ENCODE results near the gene RBMXL3. TPM values are rescaled to one million over a fixed set of nuclear protein-coding genes. Genes with fewer than 3 reads are reported as not detected.
"Not testable (repeated sequence)": the region's sequence is repeated elsewhere in the genome, so short reads cannot be mapped to it uniquely, and the experiment has no call there.

RBMXL3 gene
- total RNA-seq, 2 experiments from 2014 or later = not detected

- Mint-ChIP-seq H3K27ac (no peak overlapping the region), H3K27me3 (no peaks in the 10 kb centered on the region), H3K4me3 (no peak overlapping the region), H3K4me1 (no peaks in the 10 kb centered on the region), H3K9me3 (ENCODE audit: low read depth) (no peaks in the 10 kb centered on the region), H3K36me3 (ENCODE audit: low read depth) (no peaks in the 10 kb centered on the region)
- CTCF ChIA-PET = no interaction called here
- DNase-seq (no peak), ATAC-seq (no peak)
- POLR2A ChIA-PET = no interaction called here
- intact Hi-C loops (cut with DNase I, micrococcal nuclease) = no loop called here
These were observed 3.1 kb downstream of the RBMXL3 start for GRCh38 chrX:115192244-115192700.

- no peak overlapping the region for H3K27ac Mint-ChIP-seq
- DNase-seq = no peak
- H3K4me1 Mint-ChIP-seq = no peaks in the 10 kb centered on the region
- H3K27me3 Mint-ChIP-seq = no peaks in the 10 kb centered on the region
- no peak for ATAC-seq
- peaks cover 9% of the 10 kb centered on the region for H3K9me3 Mint-ChIP-seq (ENCODE audit: low read depth)
- POLR2A ChIA-PET = no interaction called here
- H3K4me3 Mint-ChIP-seq = no peak overlapping the region
- H3K36me3 Mint-ChIP-seq (ENCODE audit: low read depth) = no peaks in the 10 kb centered on the region
- intact Hi-C loops (cut with DNase I, micrococcal nuclease) = no loop called here
- CTCF ChIA-PET = no interaction called here
These were observed 14.8 kb downstream of the RBMXL3 start for GRCh38 chrX:115204040-115204439.

GRCh38 chrX:115209547-115209946, 20.3 kb downstream of the RBMXL3 start:
- intact Hi-C loops (cut with DNase I, micrococcal nuclease); DNase-seq; H3K4me1 Mint-ChIP-seq; CTCF ChIA-PET; POLR2A ChIA-PET; H3K36me3 Mint-ChIP-seq (ENCODE audit: low read depth); H3K27me3 Mint-ChIP-seq; H3K9me3 Mint-ChIP-seq (ENCODE audit: low read depth); H3K27ac Mint-ChIP-seq; H3K4me3 Mint-ChIP-seq; ATAC-seq: not testable (repeated sequence)

- H3K27ac Mint-ChIP-seq = no peak overlapping the region
- ATAC-seq = no peak
- H3K4me3 Mint-ChIP-seq = no peak overlapping the region
- ChIA-PET POLR2A (no interaction called here), CTCF (no interaction called here)
- H3K4me1 Mint-ChIP-seq = no peaks in the 10 kb centered on the region
- H3K9me3 Mint-ChIP-seq (ENCODE audit: low read depth) = peaks cover 2% of the 10 kb centered on the region
- intact Hi-C loops (cut with DNase I, micrococcal nuclease) = no loop called here
- H3K36me3 Mint-ChIP-seq (ENCODE audit: low read depth) = no peaks in the 10 kb centered on the region
- no peak for DNase-seq
- H3K27me3 Mint-ChIP-seq = no peaks in the 10 kb centered on the region
These were observed 24.9 kb downstream of the RBMXL3 start for GRCh38 chrX:115214151-115214550.

- no peak for DNase-seq
These were observed 25.4 kb downstream of the RBMXL3 start for GRCh38 chrX:115214605-115215004.

GRCh38 chrX:115217346-115217745, 28.1 kb downstream of the RBMXL3 start:
- DNase-seq; CTCF ChIA-PET; H3K9me3 Mint-ChIP-seq (ENCODE audit: low read depth); H3K27me3 Mint-ChIP-seq; H3K4me1 Mint-ChIP-seq; intact Hi-C loops (cut with DNase I, micrococcal nuclease); POLR2A ChIA-PET; ATAC-seq; H3K27ac Mint-ChIP-seq; H3K36me3 Mint-ChIP-seq (ENCODE audit: low read depth); H3K4me3 Mint-ChIP-seq: not testable (repeated sequence)

More at GRCh38 chrX:115214605-115215004, 25.4 kb downstream of the RBMXL3 start:
- H3K27me3 Mint-ChIP-seq = no peaks in the 10 kb centered on the region
- H3K9me3 Mint-ChIP-seq (ENCODE audit: low read depth) = peaks cover 1% of the 10 kb centered on the region
- POLR2A ChIA-PET = no interaction called here
- intact Hi-C loops (cut with DNase I, micrococcal nuclease) = no loop called here
- ATAC-seq = no peak
- H3K36me3 Mint-ChIP-seq (ENCODE audit: low read depth) = no peaks in the 10 kb centered on the region
- CTCF ChIA-PET = no interaction called here
- no peak overlapping the region for H3K27ac Mint-ChIP-seq
- H3K4me1 Mint-ChIP-seq = no peaks in the 10 kb centered on the region
- no peak overlapping the region for H3K4me3 Mint-ChIP-seq

- CTCF ChIA-PET = no interaction called here
- Mint-ChIP-seq H3K9me3 (ENCODE audit: low read depth) (no peaks in the 10 kb centered on the region), H3K27me3 (peaks cover 4% of the 10 kb centered on the region), H3K36me3 (ENCODE audit: low read depth) (no peaks in the 10 kb centered on the region), H3K4me1 (no peaks in the 10 kb centered on the region), H3K27ac (no peak overlapping the region), H3K4me3 (no peak overlapping the region)
- ATAC-seq (no peak), DNase-seq (no peak)
- POLR2A ChIA-PET = no interaction called here
- intact Hi-C loops (cut with DNase I, micrococcal nuclease) = loop anchor here in 1 of 2 experiments (10.0 kb wide), 1 partner anchor 418 kb away; no protein-coding TSS in a partner anchor
These were observed 37.7 kb downstream of the RBMXL3 start for GRCh38 chrX:115226929-115227328.

GRCh38 chrX:115229337-115230003, 40.3 kb downstream of the RBMXL3 start:
- intact Hi-C loops (cut with DNase I, micrococcal nuclease) = loop anchor here in 1 of 2 experiments (10.0 kb wide), 1 partner anchor 415 kb away; no protein-coding TSS in a partner anchor
- POLR2A ChIA-PET = no interaction called here
- H3K4me1 Mint-ChIP-seq = peaks cover 4% of the 10 kb centered on the region
- no peak overlapping the region for H3K27ac Mint-ChIP-seq
- CTCF ChIA-PET = no interaction called here
- no peak for ATAC-seq
- no peaks in the 10 kb centered on the region for H3K9me3 Mint-ChIP-seq (ENCODE audit: low read depth)
- peaks cover 12% of the 10 kb centered on the region for H3K27me3 Mint-ChIP-seq
- H3K36me3 Mint-ChIP-seq (ENCODE audit: low read depth) = no peaks in the 10 kb centered on the region
- DNase-seq = no peak
- H3K4me3 Mint-ChIP-seq = no peak overlapping the region

- ChIA-PET POLR2A (no interaction called here), CTCF (no interaction called here)
- Mint-ChIP-seq H3K4me1 (peaks cover 4% of the 10 kb centered on the region), H3K27me3 (peaks cover 12% of the 10 kb centered on the region), H3K4me3 (no peak overlapping the region), H3K36me3 (ENCODE audit: low read depth) (no peaks in the 10 kb centered on the region), H3K9me3 (ENCODE audit: low read depth) (no peaks in the 10 kb centered on the region), H3K27ac (no peak overlapping the region)
- ATAC-seq (no peak), DNase-seq (no peak)
- intact Hi-C loops (cut with DNase I, micrococcal nuclease) = no loop called here
These were observed 43.8 kb downstream of the RBMXL3 start for GRCh38 chrX:115232933-115233496.

GRCh38 chrX:115233497-115234455, 44.6 kb downstream of the RBMXL3 start, which contains the start of gene LRCH2:
LRCH2 (minus strand) TSS chrX:115234096; CDS start chrX:115234041, 55 bp downstream.
- DNase-seq (peak; percentile 3), ATAC-seq (no peak)
- intact Hi-C loops (cut with DNase I, micrococcal nuclease) = no loop called here
- no peak within 1 kb of the TSS for H3K4me3 Mint-ChIP-seq
- H3K27ac Mint-ChIP-seq = no peak within 1 kb of the TSS
- H3K36me3 Mint-ChIP-seq (ENCODE audit: low read depth) = no peaks in the 10 kb centered on the region
- CTCF ChIA-PET = no interaction called here
- POLR2A ChIA-PET = no interaction called here
- peaks cover 12% of the 10 kb centered on the region for H3K27me3 Mint-ChIP-seq
- H3K9me3 Mint-ChIP-seq (ENCODE audit: low read depth) = no peaks in the 10 kb centered on the region
- peaks cover 4% of the 10 kb centered on the region for H3K4me1 Mint-ChIP-seq

GRCh38 chrX:115234461-115234860, 45.3 kb downstream of the RBMXL3 start:
- ChIA-PET POLR2A (no interaction called here), CTCF (no interaction called here)
- intact Hi-C loops (cut with DNase I, micrococcal nuclease) = no loop called here
- H3K9me3 Mint-ChIP-seq (ENCODE audit: low read depth) = no peaks in the 10 kb centered on the region
- no peaks in the 10 kb centered on the region for H3K36me3 Mint-ChIP-seq (ENCODE audit: low read depth)
- no peak for ATAC-seq
- no peak for DNase-seq
- no peak overlapping the region for H3K27ac Mint-ChIP-seq
- no peak overlapping the region for H3K4me3 Mint-ChIP-seq
- H3K4me1 Mint-ChIP-seq = peaks cover 4% of the 10 kb centered on the region
- H3K27me3 Mint-ChIP-seq = peaks cover 12% of the 10 kb centered on the region

GRCh38 chrX:115236560-115236959, 47.4 kb downstream of the RBMXL3 start:
- no peaks in the 10 kb centered on the region for H3K9me3 Mint-ChIP-seq (ENCODE audit: low read depth)
- peaks cover 9% of the 10 kb centered on the region for H3K27me3 Mint-ChIP-seq
- H3K4me1 Mint-ChIP-seq = peaks cover 4% of the 10 kb centered on the region
- no peak overlapping the region for H3K4me3 Mint-ChIP-seq
- ChIA-PET CTCF (no interaction called here), POLR2A (no interaction called here)
- DNase-seq = no peak
- intact Hi-C loops (cut with DNase I, micrococcal nuclease) = no loop called here
- ATAC-seq = no peak
- H3K36me3 Mint-ChIP-seq (ENCODE audit: low read depth) = no peaks in the 10 kb centered on the region
- H3K27ac Mint-ChIP-seq = no peak overlapping the region
